GM23338 (cell line): Measurements from ENCODE around the gene PLA2R1. TPM values are rescaled to one million over a fixed set of nuclear protein-coding genes. Genes with fewer than 3 reads are reported as not detected.

Experiments used
- ATAC-seq: fragments of 200-7000 bp; cut with Tn5 transposase; 3 replicates; pipeline ENCODE4 v1.9.1; 2020
- DNase-seq: peaks from one replicate; pipeline ENCODE4 v3.0.0-alpha.2; 2015; ENCODE audit warnings: low spot score
- H2AFZ ChIP-seq: fragments of 200-600 bp; sonication (generic); 2 replicates; pipeline ENCODE4 v1.8.0; 2016; ENCODE audit warnings: antibody characterized with exemption, mild to moderate bottlenecking, moderate library complexity
- H3F3A ChIP-seq: fragments of 200-600 bp; sonication (generic); replicated peaks from 2 replicates; pipeline ENCODE4 v1.8.0; 2017; ENCODE audit warnings: antibody characterized with exemption, mixed run types, low read depth
- H3K27ac ChIP-seq: fragments of 200-600 bp; sonication (generic); 2 replicates; pipeline ENCODE4 v1.6.1; 2016; ENCODE audit warnings: low read depth
- H3K27me3 ChIP-seq: fragments of 200-600 bp; sonication (generic); 2 replicates; pipeline ENCODE4 v1.8.0; 2016; ENCODE audit warnings: mild to moderate bottlenecking, mixed run types, moderate library complexity; ENCODE audit not compliant: insufficient read depth
- H3K36me3 ChIP-seq: fragments of 200-600 bp; sonication (generic); 2 replicates; pipeline ENCODE4 v1.8.0; 2016; ENCODE audit warnings: mild to moderate bottlenecking; ENCODE audit not compliant: insufficient read depth
- H3K4me1 ChIP-seq: fragments of 200-600 bp; sonication (generic); 2 replicates; pipeline ENCODE4 v1.8.0; 2016; ENCODE audit warnings: mild to moderate bottlenecking, moderate library complexity; ENCODE audit not compliant: insufficient read depth
- H3K4me2 ChIP-seq: fragments of 200-600 bp; sonication (generic); 2 replicates; pipeline ENCODE4 v1.7.1; 2017; ENCODE audit warnings: mixed run types
- H3K4me3 ChIP-seq: fragments of 200-600 bp; sonication (generic); 2 replicates; pipeline ENCODE4 v1.6.1; 2016; ENCODE audit warnings: mixed run types
- H3K79me2 ChIP-seq: fragments of 200-600 bp; sonication (generic); replicated peaks from 2 replicates; pipeline ENCODE4 v1.8.0; 2017; ENCODE audit warnings: mild to moderate bottlenecking; ENCODE audit not compliant: insufficient read depth
- H3K9me2 ChIP-seq: fragments of 200-600 bp; sonication (generic); 2 replicates; pipeline ENCODE4 v1.8.0; 2017; ENCODE audit not compliant: insufficient read depth
- H4K20me1 ChIP-seq: fragments of 200-600 bp; sonication (generic); replicated peaks from 2 replicates; pipeline ENCODE4 v1.8.0; 2017; ENCODE audit warnings: mild to moderate bottlenecking; ENCODE audit not compliant: insufficient read depth
- H3K27ac Mint-ChIP-seq: 2 replicates; pipeline ENCODE4 v1.8.0; 2020; ENCODE audit warnings: inconsistent platforms, mild to moderate bottlenecking, moderate library complexity, mixed read lengths
- H3K27me3 Mint-ChIP-seq: 3 replicates; pipeline ENCODE4 v1.8.0; 2022; ENCODE audit warnings: low read depth, mild to moderate bottlenecking, moderate library complexity, mixed read lengths, inconsistent platforms; ENCODE audit not compliant: insufficient read depth, poor library complexity
- H3K36me3 Mint-ChIP-seq: 3 replicates; pipeline ENCODE4 v1.8.0; 2021; ENCODE audit warnings: low read depth, mild to moderate bottlenecking, inconsistent platforms, moderate library complexity, mixed read lengths
- H3K4me1 Mint-ChIP-seq: 3 replicates; pipeline ENCODE4 v1.8.0; 2020; ENCODE audit warnings: mild to moderate bottlenecking, inconsistent platforms, mixed read lengths
- H3K4me3 Mint-ChIP-seq: 3 replicates; pipeline ENCODE4 v1.8.0; 2021; ENCODE audit warnings: moderate library complexity, mild to moderate bottlenecking, inconsistent platforms, mixed read lengths
- H3K9me3 Mint-ChIP-seq: 3 replicates; pipeline ENCODE4 v1.8.0; 2020; ENCODE audit warnings: moderate library complexity, mild to moderate bottlenecking, inconsistent platforms, mixed read lengths
- CREB1 ChIP-seq: fragments of 250-450 bp; sonication (Bioruptor Pico); IDR thresholded peaks from 2 replicates; pipeline ENCODE4 v1.5.0; 2020; ENCODE audit warnings: low read depth, mild to moderate bottlenecking, moderate library complexity
- CTCF ChIP-seq, 2 experiments: fragments of 200-600 bp in 1 of 2; sonication (generic) in 1 of 2; conservative IDR thresholded peaks; 2 replicates each; pipeline versions ENCODE4 v1.5.1 to v1.6.1; 2016 to 2017; ENCODE audit warnings: antibody characterized with exemption in 2 of 2, low read depth in 2 of 2, mild to moderate bottlenecking in 2 of 2, moderate library complexity in 1 of 2
- ETS1 ChIP-seq: IDR thresholded peaks from 2 replicates; pipeline ENCODE4 v1.6.1; 2016; ENCODE audit warnings: antibody characterized with exemption
- JUNB ChIP-seq: IDR thresholded peaks from one replicate; pipeline ENCODE4 v1.6.1; 2016; ENCODE audit warnings: antibody characterized with exemption; ENCODE audit not compliant: unreplicated experiment
- NANOG ChIP-seq: IDR thresholded peaks from 2 replicates; pipeline ENCODE4 v1.6.1; 2016; ENCODE audit warnings: antibody characterized with exemption, borderline replicate concordance
- POLR2AphosphoS5 ChIP-seq: IDR thresholded peaks from 2 replicates; pipeline ENCODE4 v1.6.1; 2016; ENCODE audit warnings: antibody characterized with exemption, low read depth
- STAT1 ChIP-seq: IDR thresholded peaks from one replicate; pipeline ENCODE4 v1.6.1; 2016; ENCODE audit warnings: antibody characterized with exemption; ENCODE audit not compliant: unreplicated experiment
- ZNF462 ChIP-seq: fragments of 250-450 bp; sonication (Bioruptor Pico); IDR thresholded peaks from 2 replicates; pipeline ENCODE4 v1.5.0; 2020; ENCODE audit warnings: mild to moderate bottlenecking, moderate library complexity
- polyA plus RNA-seq: library from polyadenylated mRNA; unstranded; fragments of >200 nt; fragmentation: Nextera tagmentation; extraction: Ambion mirVana; gene quantifications from 2 replicates; pipeline ENCODE4 v1.2.1, GENCODE V29; 2016
- total RNA-seq: library from RNA; depleted of rRNA; stranded (reverse); fragments of >200 nt; shearing (Covaris generic); gene quantifications from 2 replicates; pipeline ENCODE4 v1.2.3, GENCODE V29; 2014

The PLA2R1 gene
- total and polyA plus RNA-seq, 2 experiments from 2014 or later, result 0.57 to 1.2 TPM

- Histone ChIP-seq H3K9me2 (no peaks in the 10 kb centered on the region), H3K4me2 (no peak overlapping the region), H3F3A (no peaks in the 10 kb centered on the region), H3K4me1 (peaks cover 10% of the 10 kb centered on the region; the same call in 1 of the 2 replicates), H3K27ac (no peak overlapping the region), H4K20me1 (peaks cover 4% of the 10 kb centered on the region; the same call in 1 of the 2 replicates), H3K4me3 (no peak overlapping the region), H3K36me3 (no peaks in the 10 kb centered on the region), H3K79me2 (no peaks in the 10 kb centered on the region), H3K27me3 (no peaks in the 10 kb centered on the region), H2AFZ (no peak overlapping the region)
- no peak for DNase-seq
- Mint-ChIP-seq H3K27me3 (no peaks in the 10 kb centered on the region), H3K4me3 (no peak overlapping the region), H3K4me1 (peaks cover 17% of the 10 kb centered on the region), H3K36me3 (no peaks in the 10 kb centered on the region), H3K27ac (no peak overlapping the region), H3K9me3 (no peaks in the 10 kb centered on the region)
- no peak for ATAC-seq
- TF ChIP-seq CREB1 (CRISPR knock-in tag), result no peak
- TF ChIP-seq STAT1, result no peak
- TF ChIP-seq CTCF (conservative IDR thresholded peaks at IDR 0.05; ENCODE audit: low read depth in 2 of 2), result no peak
- no peak for TF ChIP-seq POLR2AphosphoS5
- TF ChIP-seq ETS1, result no peak
- TF ChIP-seq NANOG, result no peak
- TF ChIP-seq ZNF462 (CRISPR knock-in tag), result no peak
- TF ChIP-seq JUNB, result no peak
These were observed 168.1 kb downstream of the PLA2R1 start for GRCh38 chr2:159894145-159894838.
